A673 (cell line): ENCODE data around the gene ATG16L2. TPM values are rescaled to one million over a fixed set of nuclear protein-coding genes. Genes with fewer than 3 reads are reported as not detected.

Experiments used
- BruUV-seq: library from RNA; stranded (reverse); fragments of 400-500 nt; replicated peaks from 2 replicates; lab custom pipeline; 2021; lab: Mats Ljungman, UMichigan
- CTCF ChIA-PET: fragments of 300-600 bp; sonication (Branson Sonifier 250); formaldehyde crosslinking; loops from one replicate; lab custom pipeline; 2022; ENCODE audit warnings: antibody characterized with exemption; lab: Charles Lee
- POLR2A ChIA-PET: fragments of 300-600 bp; sonication (Branson Sonifier 250); formaldehyde crosslinking; loops from one replicate; lab custom pipeline; 2022; ENCODE audit warnings: antibody characterized with exemption; ENCODE audit not compliant: low non-redundant PET; lab: Charles Lee
- DNase-seq: peaks from one replicate; pipeline ENCODE4 v3.0.0-alpha.2; 2015; ENCODE audit warnings: low spot score
- H3K27ac ChIP-seq: fragments of 200-600 bp; sonication (generic); 2 replicates; pipeline ENCODE4 v1.5.1; 2016; ENCODE audit warnings: mixed run types, low read depth, mild to moderate bottlenecking, mixed read lengths, antibody characterized with exemption, low read length; ENCODE audit not compliant: poor library complexity, severe bottlenecking
- H3K27me3 ChIP-seq: fragments of 200-600 bp; sonication (generic); replicated peaks from 2 replicates; pipeline ENCODE4 v1.6.1; 2017; ENCODE audit warnings: mixed run types, low read depth, mild to moderate bottlenecking, mixed read lengths, antibody characterized with exemption, low read length; ENCODE audit not compliant: insufficient read depth, poor library complexity
- H3K36me3 ChIP-seq: fragments of 200-600 bp; sonication (generic); 2 replicates; pipeline ENCODE4 v1.6.1; 2016; ENCODE audit warnings: mixed run types, mild to moderate bottlenecking, mixed read lengths, antibody characterized with exemption, low read length; ENCODE audit not compliant: insufficient read depth, poor library complexity, severe bottlenecking
- H3K4me1 ChIP-seq: fragments of 200-600 bp; sonication (generic); 2 replicates; pipeline ENCODE4 v1.6.1; 2017; ENCODE audit warnings: mixed run types, mild to moderate bottlenecking, mixed read lengths, antibody characterized with exemption, low read length; ENCODE audit not compliant: insufficient read depth, poor library complexity, severe bottlenecking
- H3K4me3 ChIP-seq: fragments of 200-600 bp; sonication (generic); 2 replicates; pipeline ENCODE4 v1.5.1; 2016; ENCODE audit warnings: low read depth, mixed run types, mild to moderate bottlenecking, mixed read lengths, low read length; ENCODE audit not compliant: poor library complexity, severe bottlenecking
- H3K9me3 ChIP-seq: fragments of 200-600 bp; sonication (generic); 2 replicates; pipeline ENCODE4 v1.6.1; 2016; ENCODE audit warnings: mixed run types, low read depth, mild to moderate bottlenecking, mixed read lengths, antibody characterized with exemption, low read length; ENCODE audit not compliant: poor library complexity, severe bottlenecking
- CTCF ChIP-seq: fragments of 300-800, 200-600 bp; sonication (generic); conservative IDR thresholded peaks from 2 replicates; pipeline ENCODE4 v1.5.1; 2017; ENCODE audit warnings: low read depth, mild to moderate bottlenecking, antibody characterized with exemption, low read length, moderate library complexity, mixed read lengths
- EZH2 ChIP-seq: fragments of 200-600 bp; sonication (generic); IDR thresholded peaks from 2 replicates; pipeline ENCODE4 v1.6.1; 2017; ENCODE audit warnings: borderline replicate concordance, low read depth, mild to moderate bottlenecking, mixed read lengths, antibody characterized with exemption, low read length; ENCODE audit not compliant: poor library complexity, severe bottlenecking
- intact Hi-C: fragments of 100-400 bp; cut with micrococcal nuclease; formaldehyde crosslinking; loops from one replicate; pipeline ENCODE4 v1.10.0; 2022; ENCODE audit not compliant: unreplicated experiment
- total RNA-seq: library from RNA; stranded (reverse); gene quantifications from 2 replicates; pipeline ENCODE4 v1.2.3, GENCODE V29; 2021

Gene ATG16L2
- total RNA-seq, 1 experiment from 2014 or later: 8.6 TPM

GRCh38 chr11:72798361-72798760 lies 15.8 kb upstream of the ATG16L2 start:
- POLR2A ChIA-PET: interaction anchor here (0.5 to 0.7 kb wide), 2 partner anchors 17 to 24 kb away, joined by 3 to 5 read pairs; no protein-coding TSS in a partner anchor
- no peaks in the 10 kb centered on the region for H3K27me3 ChIP-seq
- no peaks in the 10 kb centered on the region for H3K36me3 ChIP-seq
- H3K4me1 ChIP-seq: peaks cover 5% of the 10 kb centered on the region
- H3K27ac ChIP-seq: no peak overlapping the region
- BruUV-seq: no TSS peak
- DNase-seq: no peak
- H3K4me3 ChIP-seq: no peak overlapping the region
- intact Hi-C loops: no loop called here
- CTCF ChIA-PET: no interaction called here
- TF ChIP-seq EZH2: no peak
- no peak for TF ChIP-seq CTCF
- no peaks in the 10 kb centered on the region for H3K9me3 ChIP-seq

DNA sequence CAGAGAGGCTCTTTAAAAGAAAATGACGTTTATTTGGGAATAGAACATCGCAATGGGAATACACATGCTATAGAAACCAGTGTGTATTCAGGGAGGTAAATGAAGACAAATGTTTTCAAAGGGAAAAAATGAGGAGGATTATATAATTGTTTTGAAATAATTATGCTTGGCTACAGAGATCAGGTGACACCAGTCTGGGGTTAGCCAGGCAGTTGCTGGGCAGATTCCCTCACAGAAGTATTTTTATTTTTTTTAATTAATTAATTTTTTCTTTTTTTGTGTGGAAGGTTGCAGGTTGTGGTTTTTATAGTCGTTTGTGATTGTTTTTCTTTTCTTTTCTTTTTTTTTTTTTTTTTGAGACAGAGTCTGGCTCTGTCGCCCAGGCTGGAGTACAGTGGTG lies 14.8 kb upstream of the ATG16L2 start:
- POLR2A ChIA-PET: interaction anchor here (0.7 kb wide), 1 partner anchor 55 kb away, joined by 3 read pairs; no protein-coding TSS in a partner anchor

GRCh38 chr11:72802822-72803221 lies 11.4 kb upstream of the ATG16L2 start:
- no peak for TF ChIP-seq CTCF
- TF ChIP-seq EZH2: no peak
- no peaks in the 10 kb centered on the region for H3K9me3 ChIP-seq
- H3K4me1 ChIP-seq: no peaks in the 10 kb centered on the region
- no peak overlapping the region for H3K27ac ChIP-seq
- no peak for DNase-seq
- no TSS peak for BruUV-seq
- H3K4me3 ChIP-seq: no peak overlapping the region
- CTCF ChIA-PET: interaction anchor here (0.6 kb wide), 1 partner anchor 9 kb away, joined by 3 read pairs; no protein-coding TSS in a partner anchor
- H3K36me3 ChIP-seq: no peaks in the 10 kb centered on the region
- POLR2A ChIA-PET: interaction anchor here (0.6 kb wide), 1 partner anchor 9 kb away, joined by 4 read pairs; the partner anchor contains the start of gene STARD10
- intact Hi-C loops: no loop called here
- no peaks in the 10 kb centered on the region for H3K27me3 ChIP-seq

More for the DNA sequence above, 14.8 kb upstream of the ATG16L2 start:
- no peaks in the 10 kb centered on the region for H3K27me3 ChIP-seq
- no peak for DNase-seq
- H3K9me3 ChIP-seq: no peaks in the 10 kb centered on the region
- no peak for TF ChIP-seq CTCF
- TF ChIP-seq EZH2: no peak
- H3K36me3 ChIP-seq: no peaks in the 10 kb centered on the region
- no peak overlapping the region for H3K27ac ChIP-seq
- CTCF ChIA-PET: no interaction called here
- H3K4me3 ChIP-seq: no peak overlapping the region
- intact Hi-C loops: no loop called here
- peaks cover 2% of the 10 kb centered on the region for H3K4me1 ChIP-seq
- no TSS peak for BruUV-seq
